ENCODE data around the gene RNF2. TPM values are rescaled to one million over a fixed set of nuclear protein-coding genes. Genes with fewer than 3 reads are reported as not detected.
"Not testable (repeated sequence)": the region's sequence is repeated elsewhere in the genome, so short reads cannot be mapped to it uniquely, and the experiment has no call there.

RNF2 gene
- total RNA-seq, 2 donors from 2014 or later, result 16.9 to 33.1 TPM

DNA sequence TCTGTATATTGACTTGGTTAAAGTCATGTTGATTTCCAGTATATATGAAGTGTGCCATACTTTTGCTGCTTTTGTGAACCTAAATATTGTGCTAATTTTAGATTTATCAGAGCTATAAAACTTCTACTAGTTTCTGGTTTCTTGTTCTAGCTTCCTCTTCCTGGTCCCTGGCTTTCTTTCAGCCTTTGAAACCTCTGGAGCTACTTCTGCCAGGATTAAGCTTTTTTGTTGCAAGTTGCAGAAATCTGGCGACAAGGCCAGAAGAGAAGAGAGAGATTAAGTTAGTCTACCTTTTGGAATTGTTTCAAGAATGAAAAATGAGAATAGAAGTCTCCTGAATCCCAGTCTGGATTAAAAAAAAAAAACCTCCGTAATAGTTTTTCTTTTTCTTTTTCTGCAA, 13.5 kb downstream of the RNF2 start:
- 39% methylated on average over 2 of the region's 2 CpGs for WGBS
- Histone ChIP-seq H3K4me3 (no peak overlapping the region), H3K27ac (no peak overlapping the region), H3K9me3 (no peaks in the 10 kb centered on the region), H3K27me3 (replicated peaks; ENCODE audit: insufficient read depth) (no peaks in the 10 kb centered on the region), H3K4me1 (replicated peaks) (peaks cover 10% of the 10 kb centered on the region), H3K36me3 (no peaks in the 10 kb centered on the region)
- DNase-seq (ENCODE audit: low spot score), result no peak
- TF ChIP-seq POLR2AphosphoS5 (IDR thresholded peaks at IDR 0.05) (no peak), CTCF (IDR thresholded peaks at IDR 0.05) (no peak), POLR2A (IDR thresholded peaks at IDR 0.05) (no peak)
- intact Hi-C loops (cut with DNase I), result no loop called here

DNA sequence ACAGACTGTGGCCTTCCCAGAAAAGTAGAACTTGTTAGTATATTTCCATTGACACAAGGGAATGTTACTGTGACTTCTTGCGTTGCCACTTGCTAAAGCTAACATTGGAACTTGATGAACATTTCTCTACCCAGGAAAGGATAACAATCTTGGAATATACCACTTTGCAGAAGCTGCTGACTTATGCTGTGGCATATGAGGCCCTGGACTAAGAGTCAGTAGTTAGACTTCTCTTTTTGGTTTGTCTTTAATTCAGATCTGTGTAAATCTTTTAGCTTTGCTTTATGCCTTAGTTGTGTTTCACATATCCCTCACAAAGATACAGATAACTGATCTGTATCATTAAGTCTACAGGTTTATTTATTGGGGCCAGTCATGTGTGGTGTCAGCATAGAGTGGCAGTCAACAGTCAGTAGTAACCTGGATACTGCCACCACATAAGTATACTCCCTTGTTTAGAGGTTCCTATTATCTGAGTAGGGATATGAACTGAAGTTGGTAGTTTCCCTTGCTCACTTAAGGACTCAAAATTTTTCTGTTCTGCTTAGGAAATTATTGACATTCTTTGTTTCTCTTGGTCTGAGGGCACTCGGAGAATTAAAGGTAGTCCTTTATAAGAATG, 14.7 kb downstream of the RNF2 start:
- DNase-seq (ENCODE audit: low spot score), result no peak
- no peaks in the 10 kb centered on the region for H3K27me3 ChIP-seq (replicated peaks; ENCODE audit: insufficient read depth)
- H3K4me3 ChIP-seq, result no peak overlapping the region
- 89% methylated on average over 2 of the region's 2 CpGs for WGBS
- H3K4me1 ChIP-seq (replicated peaks), result peaks cover 10% of the 10 kb centered on the region
- H3K36me3 ChIP-seq, result no peaks in the 10 kb centered on the region
- TF ChIP-seq CTCF (IDR thresholded peaks at IDR 0.05) (no peak), POLR2AphosphoS5 (IDR thresholded peaks at IDR 0.05) (no peak), POLR2A (IDR thresholded peaks at IDR 0.05) (no peak)
- no peaks in the 10 kb centered on the region for H3K9me3 ChIP-seq
- intact Hi-C loops (cut with DNase I), result no loop called here
- H3K27ac ChIP-seq, result no peak overlapping the region

DNA sequence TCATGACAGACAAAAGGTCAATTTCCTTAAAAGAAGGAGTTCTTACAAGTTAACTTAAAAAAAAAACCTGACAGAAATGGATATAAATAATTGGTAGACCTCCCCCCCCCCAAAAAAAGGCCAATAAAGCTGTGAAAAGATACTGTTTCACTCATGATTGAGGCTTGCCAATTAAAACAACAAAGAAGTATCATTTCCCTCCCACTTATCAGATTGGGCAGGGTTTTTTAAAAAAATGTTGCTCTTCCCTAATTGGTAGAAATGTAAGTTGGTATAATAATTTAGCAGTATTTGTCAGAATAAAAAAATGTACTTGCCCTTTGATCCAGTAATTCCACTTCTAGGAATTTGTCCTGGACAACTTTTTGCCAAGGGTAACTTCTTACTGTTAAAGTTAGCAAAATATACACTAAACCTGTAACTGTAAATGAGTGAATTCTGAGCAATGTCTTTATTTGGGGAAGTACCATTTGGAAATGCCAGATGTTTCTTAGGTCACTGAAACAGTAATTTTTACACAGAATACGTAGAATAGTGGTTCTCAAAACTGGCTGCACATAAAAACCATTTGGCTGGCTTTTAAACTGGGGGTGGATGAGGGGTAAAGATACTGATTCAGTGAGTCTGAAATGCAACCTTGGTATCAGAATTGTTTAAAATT, 17.5 kb downstream of the RNF2 start:
- Histone ChIP-seq H3K4me3 (no peak overlapping the region), H3K27ac (no peak overlapping the region), H3K36me3 (no peaks in the 10 kb centered on the region), H3K27me3 (replicated peaks; ENCODE audit: insufficient read depth) (no peaks in the 10 kb centered on the region), H3K4me1 (replicated peaks) (peaks cover 10% of the 10 kb centered on the region), H3K9me3 (no peaks in the 10 kb centered on the region)
- no peak for TF ChIP-seq CTCF (IDR thresholded peaks at IDR 0.05)
- TF ChIP-seq POLR2A (IDR thresholded peaks at IDR 0.05), result no peak
- TF ChIP-seq POLR2AphosphoS5 (IDR thresholded peaks at IDR 0.05), result no peak
- DNase-seq (ENCODE audit: low spot score), result no peak
- 75% methylated on average over 1 of the region's 1 CpG for WGBS
- intact Hi-C loops (cut with DNase I), result no loop called here

DNA sequence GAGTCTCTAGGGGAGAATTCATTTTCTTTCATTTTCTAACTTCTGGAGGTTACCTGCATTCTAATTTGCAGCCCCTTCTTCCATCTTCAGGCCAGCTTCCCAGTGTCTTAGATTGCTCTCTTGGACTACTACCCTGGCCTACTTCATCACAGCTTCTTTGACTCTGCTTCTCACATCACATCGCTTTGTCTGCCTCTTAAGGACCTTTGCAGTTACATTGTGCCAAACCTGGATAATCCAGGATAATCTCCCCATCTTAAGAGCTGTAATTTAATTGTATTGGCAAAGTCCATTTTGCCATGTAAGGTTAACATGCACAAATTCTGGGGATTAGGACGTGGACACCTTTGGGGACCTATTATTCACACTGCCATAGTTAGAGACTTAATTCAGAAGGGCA, 18.4 kb downstream of the RNF2 start:
- intact Hi-C loops (cut with DNase I), result no loop called here
- H3K9me3 ChIP-seq, result no peaks in the 10 kb centered on the region
- DNase-seq (ENCODE audit: low spot score), result no peak
- H3K4me3 ChIP-seq, result no peak overlapping the region
- H3K27me3 ChIP-seq (replicated peaks; ENCODE audit: insufficient read depth), result no peaks in the 10 kb centered on the region
- H3K36me3 ChIP-seq, result no peaks in the 10 kb centered on the region
- WGBS, result 99% methylated on average over 2 of the region's 2 CpGs
- H3K27ac ChIP-seq, result no peak overlapping the region
- H3K4me1 ChIP-seq (replicated peaks), result peaks cover 10% of the 10 kb centered on the region
- TF ChIP-seq POLR2AphosphoS5 (IDR thresholded peaks at IDR 0.05) (no peak), POLR2A (IDR thresholded peaks at IDR 0.05) (no peak), CTCF (IDR thresholded peaks at IDR 0.05) (no peak)

- H3K9me3 ChIP-seq; DNase-seq (ENCODE audit: low spot score); H3K36me3 ChIP-seq; H3K4me3 ChIP-seq; H3K27ac ChIP-seq; H3K4me1 ChIP-seq (replicated peaks); H3K27me3 ChIP-seq (replicated peaks; ENCODE audit: insufficient read depth); intact Hi-C loops (cut with DNase I): not testable (repeated sequence)
- 93% methylated on average over 3 of the region's 3 CpGs for WGBS
These were observed 19.6 kb downstream of the RNF2 start for GRCh38 chr1:185065006-185065405.

All from prostate gland (tissue), 2 donors.